ENCODE data around the gene CYB561.

- TF ChIP-seq, protein P1, sequence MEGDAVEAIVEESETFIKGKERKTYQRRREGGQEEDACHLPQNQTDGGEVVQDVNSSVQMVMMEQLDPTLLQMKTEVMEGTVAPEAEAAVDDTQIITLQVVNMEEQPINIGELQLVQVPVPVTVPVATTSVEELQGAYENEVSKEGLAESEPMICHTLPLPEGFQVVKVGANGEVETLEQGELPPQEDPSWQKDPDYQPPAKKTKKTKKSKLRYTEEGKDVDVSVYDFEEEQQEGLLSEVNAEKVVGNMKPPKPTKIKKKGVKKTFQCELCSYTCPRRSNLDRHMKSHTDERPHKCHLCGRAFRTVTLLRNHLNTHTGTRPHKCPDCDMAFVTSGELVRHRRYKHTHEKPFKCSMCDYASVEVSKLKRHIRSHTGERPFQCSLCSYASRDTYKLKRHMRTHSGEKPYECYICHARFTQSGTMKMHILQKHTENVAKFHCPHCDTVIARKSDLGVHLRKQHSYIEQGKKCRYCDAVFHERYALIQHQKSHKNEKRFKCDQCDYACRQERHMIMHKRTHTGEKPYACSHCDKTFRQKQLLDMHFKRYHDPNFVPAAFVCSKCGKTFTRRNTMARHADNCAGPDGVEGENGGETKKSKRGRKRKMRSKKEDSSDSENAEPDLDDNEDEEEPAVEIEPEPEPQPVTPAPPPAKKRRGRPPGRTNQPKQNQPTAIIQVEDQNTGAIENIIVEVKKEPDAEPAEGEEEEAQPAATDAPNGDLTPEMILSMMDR (IDR thresholded peaks at IDR 0.05; ENCODE audit: low read depth, low read length) = no peak
- no peak for TF ChIP-seq EZH2phosphoT487 (IDR thresholded peaks at IDR 0.05; ENCODE audit: low read depth)
These were observed 47.4 kb downstream of the CYB561 start for GRCh38 chr17:63398680-63399079.

Data from OCI-LY3 (cell line).